Mucosa of descending colon (tissue), 3 donors: ENCODE measurements around the gene RFX8. TPM values are rescaled to one million over a fixed set of nuclear protein-coding genes. Genes with fewer than 3 reads are reported as not detected.

Experiments
- ATAC-seq: fragments of 200-7000 bp; cut with Tn5 transposase; one replicate; pipeline ENCODE4 v1.9.1; 2020; ENCODE audit warnings: mild to moderate bottlenecking, moderate library complexity
- DNase-seq, 3 donors: peaks; one replicate each; pipeline ENCODE4 v3.0.0-alpha.2; 2020
- H3K36me3 ChIP-seq: fragments of 200-600 bp; one replicate; pipeline ENCODE4 v1.8.0; 2021; ENCODE audit warnings: low read depth, mild to moderate bottlenecking
- H3K4me1 ChIP-seq: fragments of 200-600 bp; one replicate; pipeline ENCODE4 v1.8.0; 2021; ENCODE audit warnings: low read depth, mild to moderate bottlenecking
- H3K4me3 ChIP-seq: fragments of 200-600 bp; one replicate; pipeline ENCODE4 v1.8.0; 2021; ENCODE audit warnings: mild to moderate bottlenecking
- H3K9me3 ChIP-seq: fragments of 200-600 bp; one replicate; pipeline ENCODE4 v1.8.0; 2021; ENCODE audit warnings: mild to moderate bottlenecking
- intact Hi-C, 2 donors: fragments of 100-400 bp; cut with DNase I in 1 of 2; cut with micrococcal nuclease in 1 of 2; formaldehyde crosslinking; loops; one replicate each; pipeline versions ENCODE4 v1.11.0 to v1.11.1; 2022; cut with DNase I, micrococcal nuclease
- total RNA-seq, 3 donors: library from RNA; stranded (reverse); fragmentation: NEBNext Ultra II Directional in 2 of 3; extraction: Animal tissue kit (Norgen Biotek cat#: 25700) in 2 of 3; gene quantifications; one replicate each; pipeline versions ENCODE4 v1.2.1 to v1.2.4, GENCODE V29; 2021 to 2023
- TF ChIP-seq, protein P1 (sequence below): fragments of 200-600 bp; IDR thresholded peaks from one replicate; pipeline ENCODE4 v1.8.0; 2022; ENCODE audit warnings: antibody characterized with exemption, mild to moderate bottlenecking
- donor health status: DM: no; HTN: no; CAD: no; lungs with moderate emphysema.
- donor health status: DM: no; HTN: no; CAD: no.
- donor health status: DM: no; HTN: yes; CAD: no.

The RFX8 gene
- total RNA-seq, 3 donors from 2014 or later: not detected

DNA sequence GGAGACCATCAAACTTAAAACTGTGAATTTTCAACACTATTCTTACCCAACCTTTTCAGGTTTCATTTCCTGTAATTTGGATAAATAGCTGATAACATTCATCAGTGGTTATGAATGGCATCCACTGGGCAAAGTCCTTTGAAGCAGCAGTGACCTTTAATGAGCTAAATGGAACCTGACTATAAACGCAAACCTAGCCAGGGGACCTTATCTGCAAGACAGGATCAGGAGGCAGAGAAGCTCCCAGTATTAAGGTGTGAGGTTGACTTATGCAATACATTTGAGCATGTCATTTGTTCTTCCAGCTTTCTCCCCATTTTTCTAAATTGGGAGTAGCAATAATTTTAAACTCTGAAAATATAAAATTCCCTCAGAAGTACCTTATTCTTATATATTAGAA is 126.0 kb downstream of the RFX8 start:
- TF ChIP-seq, protein P1, sequence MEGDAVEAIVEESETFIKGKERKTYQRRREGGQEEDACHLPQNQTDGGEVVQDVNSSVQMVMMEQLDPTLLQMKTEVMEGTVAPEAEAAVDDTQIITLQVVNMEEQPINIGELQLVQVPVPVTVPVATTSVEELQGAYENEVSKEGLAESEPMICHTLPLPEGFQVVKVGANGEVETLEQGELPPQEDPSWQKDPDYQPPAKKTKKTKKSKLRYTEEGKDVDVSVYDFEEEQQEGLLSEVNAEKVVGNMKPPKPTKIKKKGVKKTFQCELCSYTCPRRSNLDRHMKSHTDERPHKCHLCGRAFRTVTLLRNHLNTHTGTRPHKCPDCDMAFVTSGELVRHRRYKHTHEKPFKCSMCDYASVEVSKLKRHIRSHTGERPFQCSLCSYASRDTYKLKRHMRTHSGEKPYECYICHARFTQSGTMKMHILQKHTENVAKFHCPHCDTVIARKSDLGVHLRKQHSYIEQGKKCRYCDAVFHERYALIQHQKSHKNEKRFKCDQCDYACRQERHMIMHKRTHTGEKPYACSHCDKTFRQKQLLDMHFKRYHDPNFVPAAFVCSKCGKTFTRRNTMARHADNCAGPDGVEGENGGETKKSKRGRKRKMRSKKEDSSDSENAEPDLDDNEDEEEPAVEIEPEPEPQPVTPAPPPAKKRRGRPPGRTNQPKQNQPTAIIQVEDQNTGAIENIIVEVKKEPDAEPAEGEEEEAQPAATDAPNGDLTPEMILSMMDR: no peak
- no peaks in the 10 kb centered on the region for H3K9me3 ChIP-seq
- ATAC-seq: no peak
- no peaks in the 10 kb centered on the region for H3K4me1 ChIP-seq
- H3K4me3 ChIP-seq: no peak overlapping the region
- no peaks in the 10 kb centered on the region for H3K36me3 ChIP-seq
- no peak for DNase-seq
- intact Hi-C loops: no loop called here

Other genes starting within 250 kb of the RFX8 start
- 10 to 100 TPM; 39.3 to 56.7 (median 54.4) TPM for gene CNOT11, start 222.2 kb downstream of the RFX8 start, total RNA-seq
- gene RNF149, start 166.4 kb downstream of the RFX8 start, total RNA-seq: 10 to 100 TPM; 50.5 to 62.5 (median 56.3) TPM
- gene CREG2, start 87.6 kb downstream of the RFX8 start, total RNA-seq: 1 to 10 TPM in 1 of 3 donors, under 1 TPM in 1, not detected in 1; 0.19 to 1.1 TPM
- 10 to 100 TPM; 26.4 to 54.6 (median 34.2) TPM for gene MAP4K4, start 222.6 kb upstream of the RFX8 start, total RNA-seq